Renal cortical epithelial cell (primary cell): ENCODE measurements around the gene SRSF7. TPM values are rescaled to one million over a fixed set of nuclear protein-coding genes. Genes with fewer than 3 reads are reported as not detected.

ENCODE experiments used
- DNase-seq: peaks from one replicate; pipeline ENCODE4 v3.0.0-alpha.2; 2011; ENCODE audit warnings: low read depth
- total RNA-seq: library from RNA; depleted of rRNA; stranded (reverse); fragments of >200 nt; gene quantifications from 2 replicates; pipeline ENCODE4 v1.2.3, GENCODE V29; 2014

Gene SRSF7
- total RNA-seq, 1 donor from 2014 or later, result 121 TPM

DNA sequence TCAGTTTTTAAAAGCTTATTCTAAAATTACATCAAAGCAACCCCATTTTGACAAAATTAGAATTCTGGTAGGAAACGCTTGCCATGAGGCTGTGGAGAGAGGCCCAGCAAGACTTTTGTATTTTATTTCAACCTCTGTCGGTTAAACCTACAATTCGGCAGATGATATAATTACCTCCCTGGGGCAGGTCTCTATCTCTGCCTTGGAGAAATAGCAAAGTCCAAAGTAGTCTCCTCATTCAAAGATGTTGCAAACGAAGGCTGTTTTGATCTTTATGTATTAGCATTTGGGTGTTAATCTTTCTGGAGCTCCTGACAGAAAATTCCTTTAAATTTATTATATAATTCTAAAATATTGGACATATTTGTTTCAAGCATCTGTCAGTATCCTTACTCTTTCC is 49.6 kb downstream of the SRSF7 start:
- DNase-seq, result no peak

DNA sequence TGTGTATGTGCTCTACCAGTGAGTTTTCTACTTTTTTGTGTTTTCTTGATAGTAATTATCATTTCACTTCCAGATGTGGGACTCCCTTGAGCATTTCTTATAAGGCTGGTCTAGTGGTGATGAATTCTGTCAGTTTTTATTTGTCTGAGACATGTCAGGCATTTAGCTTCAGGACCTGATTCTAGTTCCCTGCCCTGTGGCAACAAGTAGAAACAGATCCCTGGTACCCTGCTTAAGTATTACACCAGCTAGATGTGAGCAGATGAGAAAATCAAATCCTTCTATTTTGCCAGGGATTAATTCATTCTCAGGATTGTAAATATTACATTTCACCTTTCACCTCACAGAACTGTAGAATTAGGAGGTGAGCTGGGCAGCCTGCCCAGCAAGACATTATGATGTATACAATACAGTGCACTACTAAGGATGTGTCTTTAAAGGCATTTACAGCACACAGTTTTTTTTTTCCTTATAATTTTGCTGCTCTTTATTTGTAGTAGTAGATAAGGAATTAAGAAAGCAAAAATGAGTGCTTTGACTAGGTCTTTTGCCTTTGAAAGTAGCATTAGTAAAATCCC is 50.2 kb downstream of the SRSF7 start:
- no peak for DNase-seq

DNA sequence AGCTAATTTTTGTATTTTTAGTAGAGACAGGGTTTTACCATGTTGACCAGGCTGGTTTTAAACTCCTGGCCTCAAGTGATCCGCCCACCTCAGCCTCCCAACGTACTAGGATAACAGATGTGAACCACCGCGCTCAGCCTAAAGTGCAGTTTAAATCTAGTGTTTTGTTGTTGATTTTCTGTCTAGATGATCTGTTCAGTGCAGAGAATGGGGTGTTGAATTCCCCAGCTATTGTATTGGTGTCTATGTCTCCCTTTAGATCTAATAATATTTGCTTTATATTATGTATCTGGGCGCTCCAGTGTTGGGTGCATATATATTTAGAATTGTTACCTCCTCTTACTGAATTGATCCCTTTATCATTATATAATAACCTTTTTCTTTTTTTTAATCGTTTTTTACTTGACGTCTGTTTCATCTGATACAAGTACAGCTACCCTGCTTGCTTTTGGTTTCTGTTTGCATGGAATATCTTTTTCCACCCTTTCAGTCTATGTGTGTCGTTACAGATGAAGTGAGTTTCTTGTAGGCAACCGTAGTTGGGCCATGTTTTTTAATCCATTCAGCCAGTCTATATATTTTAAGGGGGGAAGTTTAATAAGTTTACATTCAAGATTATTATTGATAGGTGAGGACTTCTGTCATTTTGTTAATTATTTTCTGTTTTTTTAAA is 50.9 kb downstream of the SRSF7 start:
- no peak for DNase-seq

DNA sequence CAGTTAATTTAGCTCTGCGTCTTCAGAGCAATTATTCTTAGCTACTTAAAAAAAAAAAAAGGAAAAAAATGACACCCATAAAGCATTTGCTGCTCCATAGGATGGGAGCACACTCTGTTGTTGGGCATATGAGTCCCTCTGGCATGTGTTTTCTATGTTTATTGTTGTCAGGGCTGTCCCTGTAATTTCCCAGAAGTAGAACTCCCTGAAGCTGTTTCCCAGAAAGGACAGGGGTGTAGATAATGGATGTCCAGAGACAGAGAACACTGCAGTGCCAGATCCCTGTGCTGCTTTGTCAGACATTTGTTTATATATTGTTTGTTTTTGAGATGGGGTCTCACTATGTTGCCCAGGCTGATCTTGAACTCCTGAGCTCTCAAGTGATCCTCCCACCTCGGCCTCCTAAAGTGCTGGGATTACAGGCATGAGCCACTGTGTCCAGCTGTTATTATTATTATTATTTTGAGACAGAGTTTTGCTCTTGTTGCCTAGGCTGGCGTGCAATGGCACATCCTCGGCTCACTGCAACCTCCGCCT is 52.6 kb downstream of the SRSF7 start:
- no peak for DNase-seq

DNA sequence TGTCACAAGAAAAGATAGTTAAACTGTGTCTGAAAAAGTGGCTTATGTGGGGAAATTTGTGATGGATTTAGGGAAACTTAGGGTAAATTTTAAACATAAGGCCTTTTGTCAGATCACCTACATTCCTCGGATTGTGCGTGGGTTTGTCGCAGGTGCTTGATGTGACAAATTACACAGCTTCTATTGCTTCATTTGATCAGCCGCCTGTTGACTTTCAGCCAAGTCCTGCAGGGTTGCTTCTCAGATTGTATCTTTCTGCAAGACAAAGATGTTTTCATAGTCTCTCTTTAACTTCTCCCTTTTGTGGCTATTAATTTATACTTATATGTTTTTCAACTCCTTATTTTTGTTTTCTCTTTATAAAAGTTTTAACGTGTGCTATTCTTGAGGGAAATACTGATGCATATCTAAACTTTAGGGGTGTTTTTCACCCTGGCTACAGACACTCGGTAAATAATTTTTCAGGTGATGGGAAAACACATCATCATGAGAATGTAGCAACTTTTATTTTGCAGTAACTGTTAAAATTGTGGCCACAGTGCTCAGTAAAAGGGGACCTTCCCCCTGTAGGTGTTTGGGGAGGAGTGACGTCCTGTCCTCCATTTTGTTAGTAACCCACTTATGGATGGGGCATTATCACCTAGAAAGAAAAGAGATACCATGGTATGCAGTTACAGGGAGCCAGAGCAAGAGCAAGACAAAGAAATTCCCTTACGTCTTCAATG is 53.9 kb downstream of the SRSF7 start:
- DNase-seq, result no peak

Other genes with a start within 250 kb of the SRSF7 start
- 18.9 and 28.0 TPM in 2 replicates for gene HNRNPLL, start 148.4 kb downstream of the SRSF7 start, total RNA-seq
- 3.1 and 10.5 TPM in 2 replicates for gene GALM, start 85.2 kb downstream of the SRSF7 start, total RNA-seq
- gene GEMIN6, start 26.8 kb upstream of the SRSF7 start, total RNA-seq, result 10.4 and 12.5 TPM in 2 replicates
- gene DHX57, start 124.6 kb upstream of the SRSF7 start, total RNA-seq, result 20.0 and 36.1 TPM in 2 replicates
- 15.3 and 26.4 TPM in 2 replicates for gene MORN2, start 124.6 kb upstream of the SRSF7 start, total RNA-seq
- gene ARHGEF33, start 138.5 kb upstream of the SRSF7 start, total RNA-seq, result 0.99 TPM in 1 of 2 replicates, not detected in the other